Fibroblast of skin of left biceps (primary cell): ENCODE data around the gene GALNT2.

Experiments
- DNase-seq, 2 experiments: peaks; one replicate each; pipeline ENCODE4 v3.0.0-alpha.2; 2013; ENCODE audit warnings: low read depth in 2 of 2

Gene GALNT2

DNA sequence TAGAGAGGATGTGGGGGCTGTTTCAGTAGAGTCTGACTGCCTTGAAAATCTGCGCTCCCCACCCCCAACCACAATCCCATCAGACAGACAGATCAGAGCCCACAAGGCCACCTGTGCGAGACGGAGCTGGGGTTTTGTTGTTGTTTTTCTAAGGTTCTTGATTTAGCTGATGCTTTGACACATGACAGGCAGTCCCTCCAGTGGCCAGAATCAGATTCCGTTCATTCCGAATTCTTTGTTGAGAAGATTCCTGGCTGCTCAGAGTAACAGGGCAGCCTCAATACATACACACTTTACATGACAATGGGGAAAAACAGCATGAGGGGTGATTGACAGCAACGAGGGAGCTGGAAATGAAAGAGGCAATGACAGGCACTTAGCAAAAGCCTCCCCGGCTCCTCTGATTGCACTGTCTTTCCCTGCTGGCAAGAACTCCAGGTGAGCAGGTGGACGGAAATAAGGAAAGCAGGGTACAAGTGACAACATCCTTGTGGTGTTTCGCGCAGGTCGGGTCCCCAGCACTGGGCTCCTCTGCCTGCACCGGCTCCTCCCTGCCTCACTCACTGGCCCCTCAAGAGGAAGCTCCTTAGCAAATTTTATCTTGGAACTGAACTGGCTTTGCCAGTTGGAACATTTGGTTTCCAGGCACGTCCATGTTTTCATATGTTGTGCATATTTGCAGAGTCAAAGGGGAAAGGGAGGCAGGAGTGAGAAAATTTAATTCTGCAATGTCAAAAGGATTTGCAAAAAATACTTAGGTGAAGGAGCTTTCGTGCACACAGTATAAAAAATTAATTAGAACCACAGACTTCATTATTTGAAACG is 210.4 kb downstream of the GALNT2 start:
- DNase-seq = no peak

DNA sequence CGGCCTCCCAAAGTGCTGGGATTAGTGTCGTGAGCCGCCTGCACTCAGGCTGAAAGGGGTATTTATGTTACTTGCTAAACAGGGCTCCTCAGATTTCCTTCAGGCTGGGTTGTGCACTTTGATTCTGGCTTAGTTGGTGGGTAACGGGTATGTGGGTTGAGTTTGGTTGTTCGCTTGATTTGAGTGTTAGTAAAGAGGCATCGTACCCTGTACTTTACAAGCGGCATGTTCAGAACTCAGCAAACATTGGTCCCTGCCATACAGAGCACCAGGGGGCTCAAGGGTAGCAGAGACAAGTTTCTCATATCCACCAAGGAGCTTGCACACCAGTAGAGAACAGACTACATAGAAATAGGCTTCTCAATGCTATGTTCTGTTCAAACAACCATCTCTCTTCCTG is 211.3 kb downstream of the GALNT2 start:
- DNase-seq = no peak

DNA sequence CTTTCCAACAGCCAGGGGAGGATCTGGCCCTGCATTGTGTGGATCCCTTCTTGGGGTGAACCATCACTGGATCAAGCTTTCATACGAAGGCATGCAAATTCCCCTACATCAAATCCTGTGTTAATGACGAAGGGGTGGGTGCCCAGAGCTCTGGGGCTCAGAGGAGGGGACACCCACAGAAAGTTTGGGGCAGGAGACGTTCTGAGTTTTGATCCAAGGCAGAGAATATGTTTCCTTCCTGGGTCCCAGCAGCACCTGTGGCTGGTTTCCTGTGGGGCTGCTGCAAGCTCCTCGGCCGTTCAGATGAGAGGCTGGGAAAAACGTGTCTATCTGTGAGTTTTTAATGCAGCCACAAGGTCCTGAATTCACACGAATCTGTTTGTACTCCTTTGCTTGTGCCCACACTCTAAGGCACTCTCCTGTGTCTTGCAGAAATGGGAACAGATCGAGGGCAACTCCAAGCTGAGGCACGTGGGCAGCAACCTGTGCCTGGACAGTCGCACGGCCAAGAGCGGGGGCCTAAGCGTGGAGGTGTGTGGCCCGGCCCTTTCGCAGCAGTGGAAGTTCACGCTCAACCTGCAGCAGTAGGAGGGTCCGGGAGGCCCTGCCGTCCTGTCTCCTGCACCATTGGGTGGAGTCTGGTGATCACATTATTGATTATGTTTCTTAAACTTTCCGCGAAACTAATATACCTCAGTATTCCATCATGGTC is 212.0 kb downstream of the GALNT2 start:
- DNase-seq = no peak

DNA sequence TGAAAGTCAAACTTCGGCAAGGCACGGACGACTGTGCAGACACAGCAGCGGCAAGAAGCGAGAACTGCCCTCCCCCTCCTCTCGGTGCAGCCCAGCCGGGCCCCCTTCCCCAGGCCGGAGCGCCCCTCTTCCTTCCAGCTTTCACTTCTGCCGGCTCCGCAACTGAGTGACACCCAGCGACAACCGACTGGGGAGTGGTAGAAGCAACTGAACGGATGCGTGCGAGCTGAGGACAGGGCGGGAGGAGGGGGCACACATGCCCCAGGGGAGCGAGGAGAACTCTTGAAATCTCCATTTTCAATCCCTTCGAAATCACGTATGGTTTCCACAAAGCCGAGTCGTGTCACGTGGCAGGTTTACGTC is 212.5 kb downstream of the GALNT2 start:
- DNase-seq = no peak

DNA sequence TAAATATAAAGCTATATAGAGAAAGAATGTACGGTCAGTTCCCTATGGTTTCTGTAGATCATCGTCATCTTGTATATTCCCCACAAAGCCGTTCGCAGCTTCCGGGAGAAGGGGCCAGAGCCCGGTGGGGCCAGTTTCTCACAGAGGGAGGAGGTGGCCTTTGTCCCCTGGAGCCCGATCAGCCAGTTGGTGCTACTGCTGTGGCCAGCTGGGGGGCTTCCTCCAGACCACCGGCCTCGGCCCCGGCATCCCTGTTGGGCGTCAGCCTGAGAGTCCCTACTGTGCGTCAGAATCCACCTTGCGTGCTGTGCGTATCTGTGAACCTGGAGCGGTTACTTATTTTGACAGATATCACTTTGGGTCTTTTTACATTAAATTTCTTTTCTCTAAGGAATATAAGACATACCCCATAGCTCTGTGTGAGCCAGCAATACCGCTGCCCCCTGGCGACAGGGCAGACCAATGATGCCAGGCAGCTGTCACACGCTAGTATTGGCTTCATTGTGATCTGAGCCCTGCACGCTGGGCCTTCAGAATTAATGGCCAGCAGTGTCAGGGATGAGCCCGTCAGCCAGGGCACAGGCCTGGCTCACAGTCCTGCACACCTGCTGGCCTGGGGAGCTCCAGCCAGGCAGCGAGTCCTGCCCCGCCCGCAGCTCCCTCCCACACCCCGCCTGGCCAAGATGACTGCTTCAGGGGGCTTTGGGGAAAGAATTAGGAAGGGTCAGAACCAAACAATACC is 213.2 kb downstream of the GALNT2 start:
- no peak for DNase-seq

DNA sequence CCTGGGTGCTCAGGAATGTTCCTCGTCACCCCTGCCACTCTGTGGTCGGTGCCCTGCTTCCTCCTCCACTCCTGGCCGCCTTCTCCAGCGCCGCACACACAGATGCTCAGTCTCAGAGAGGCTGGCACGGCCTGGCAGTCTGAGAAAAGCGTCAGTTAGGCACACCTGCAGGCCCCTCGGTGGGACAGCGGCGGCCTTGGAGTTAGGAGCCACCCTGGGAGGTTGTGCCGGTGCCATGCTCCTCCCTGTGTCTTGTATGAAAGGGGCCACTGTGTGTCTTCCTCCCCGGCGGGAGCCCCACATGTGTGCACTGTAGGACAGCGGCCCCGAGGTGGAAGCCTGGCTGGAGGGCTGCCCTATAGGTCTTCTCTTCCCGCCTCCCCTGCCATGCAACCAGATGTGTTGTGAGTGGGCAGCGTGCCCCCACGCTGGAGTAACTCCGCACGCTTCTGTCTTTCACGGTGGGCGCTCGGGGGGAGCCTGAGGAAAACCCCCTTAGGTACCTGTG is 213.9 kb downstream of the GALNT2 start:
- no peak for DNase-seq

DNA sequence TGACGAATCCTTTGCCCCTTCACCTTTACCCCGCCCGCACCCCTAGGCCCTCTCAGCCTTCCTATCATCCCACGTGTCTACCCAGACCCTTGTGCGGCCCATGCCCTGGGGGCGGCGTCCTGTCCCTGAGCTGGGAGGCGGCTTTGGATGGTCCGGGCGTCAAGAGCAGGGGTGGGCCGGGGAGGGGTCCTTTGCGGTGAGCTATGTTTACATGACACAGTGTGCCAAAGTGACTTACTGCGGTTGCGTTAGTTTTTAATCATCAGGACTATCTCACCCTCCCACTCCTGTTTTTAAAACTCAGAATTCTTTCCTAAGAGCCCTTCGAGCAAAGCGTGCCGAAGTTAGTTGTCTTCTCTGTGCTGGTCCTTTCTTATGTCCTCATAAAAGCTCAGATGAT is 214.5 kb downstream of the GALNT2 start:
- no peak for DNase-seq

DNA sequence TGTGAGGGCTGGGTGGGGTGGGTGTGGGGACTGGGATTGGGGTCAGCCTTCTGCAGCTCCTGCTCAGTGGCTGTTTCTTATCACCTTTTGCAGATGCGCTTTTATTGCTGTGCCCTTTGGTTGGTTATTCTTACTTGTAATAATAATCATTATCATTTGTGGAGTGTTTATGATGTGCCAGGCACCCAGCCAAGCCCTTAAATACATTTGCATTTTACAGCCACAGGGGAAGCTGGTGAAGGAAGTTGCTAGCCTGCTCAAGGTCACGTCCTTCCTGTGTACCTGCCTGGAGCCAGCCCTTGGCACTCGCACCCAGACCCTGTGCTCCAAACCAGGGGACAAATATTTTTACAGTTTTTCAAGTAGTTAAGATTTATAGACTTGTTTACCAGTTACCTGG is 215.1 kb downstream of the GALNT2 start:
- no peak for DNase-seq

DNA sequence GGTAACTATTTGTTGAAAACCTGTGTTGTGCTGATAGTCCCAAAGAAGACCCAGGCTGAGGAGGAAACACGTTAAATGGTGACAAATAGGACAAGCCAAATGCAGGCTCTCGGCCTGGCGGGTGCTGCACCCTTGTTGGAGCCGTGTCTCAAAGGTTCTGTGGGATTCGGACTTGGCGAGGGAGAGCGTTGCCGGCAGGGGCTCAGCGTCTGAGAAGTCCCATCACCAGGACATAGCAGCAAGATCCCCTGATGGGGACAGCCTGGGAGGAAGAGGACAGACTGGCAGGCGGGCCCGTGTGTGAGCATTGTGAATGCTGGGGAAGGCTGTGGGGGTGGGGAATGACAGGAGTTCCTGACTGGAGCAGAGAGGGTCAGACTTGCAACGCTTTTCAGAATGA is 216.6 kb downstream of the GALNT2 start:
- DNase-seq = no peak

DNA sequence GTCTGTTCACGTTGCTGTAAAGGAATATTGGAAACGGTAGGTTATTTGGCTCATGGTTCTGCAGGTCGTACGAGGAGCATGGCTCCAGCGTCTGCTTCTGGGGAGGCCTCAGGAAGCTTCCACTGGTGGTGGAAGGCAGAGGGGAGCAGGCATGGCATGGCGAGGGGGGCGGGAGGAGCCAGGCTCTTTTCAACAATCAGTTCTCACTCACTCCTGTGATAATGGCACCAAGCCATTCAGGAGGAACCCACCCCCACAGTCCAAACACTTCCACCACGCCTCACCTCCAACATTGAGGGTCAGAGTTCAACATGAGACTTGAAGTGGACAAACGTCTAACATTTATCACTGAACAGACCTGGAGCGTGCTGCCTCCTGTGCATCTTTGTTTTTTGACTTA is 217.9 kb downstream of the GALNT2 start:
- no peak for DNase-seq

DNA sequence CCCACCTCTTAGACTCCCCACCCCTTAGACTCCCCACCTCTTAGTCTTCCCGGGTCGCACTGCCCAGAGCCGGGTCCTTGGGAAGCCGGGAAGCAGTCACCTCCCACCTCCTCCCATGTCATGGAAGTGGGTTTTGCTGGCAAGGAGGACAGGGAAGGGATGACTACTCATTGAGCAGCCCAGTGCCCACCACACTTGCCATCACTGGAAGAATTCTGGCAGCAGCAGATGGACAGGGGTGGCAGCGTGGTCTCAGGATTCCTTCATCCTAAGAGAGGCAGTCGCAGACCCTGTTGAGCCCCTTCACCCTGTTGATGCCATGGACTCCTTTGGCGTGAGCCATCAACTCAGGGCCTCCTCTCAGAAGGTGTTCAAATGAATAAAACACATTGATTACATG is 218.3 kb downstream of the GALNT2 start:
- no peak for DNase-seq

DNA sequence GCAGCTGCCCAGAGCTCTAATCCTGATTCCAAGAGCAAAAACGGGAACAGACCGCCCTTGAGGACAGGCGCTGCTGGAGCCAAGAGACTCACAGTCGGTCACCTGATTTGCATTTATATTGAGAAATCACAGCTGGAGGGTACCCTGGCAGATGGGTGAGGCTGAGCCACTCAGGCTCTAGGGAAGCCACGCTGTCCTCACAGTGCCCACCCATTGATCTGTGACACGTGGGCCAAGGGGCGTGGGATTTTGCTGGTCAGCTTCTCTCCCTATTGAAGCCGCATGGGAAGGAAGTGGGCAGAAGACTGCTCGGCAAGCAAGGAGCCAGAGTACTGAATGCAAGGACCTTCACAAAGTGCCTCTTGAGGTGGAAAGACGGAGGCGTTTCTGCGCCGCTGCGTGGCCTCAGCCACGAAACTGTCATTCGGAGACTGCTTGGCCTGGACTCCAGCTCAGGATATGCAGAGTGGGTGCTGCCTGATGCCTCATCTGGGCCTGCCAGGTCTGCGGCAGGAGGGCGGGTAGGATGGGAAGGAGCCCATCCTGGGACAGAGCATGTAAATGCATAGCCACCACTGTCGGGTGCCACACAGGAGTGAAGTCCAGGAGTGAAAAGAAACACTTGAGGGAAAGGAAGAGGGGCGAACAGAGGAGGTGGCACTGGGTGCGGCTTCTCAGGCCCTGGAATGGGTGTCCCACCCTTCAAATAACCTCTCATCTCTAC is 219.3 kb downstream of the GALNT2 start:
- no peak for DNase-seq

DNA sequence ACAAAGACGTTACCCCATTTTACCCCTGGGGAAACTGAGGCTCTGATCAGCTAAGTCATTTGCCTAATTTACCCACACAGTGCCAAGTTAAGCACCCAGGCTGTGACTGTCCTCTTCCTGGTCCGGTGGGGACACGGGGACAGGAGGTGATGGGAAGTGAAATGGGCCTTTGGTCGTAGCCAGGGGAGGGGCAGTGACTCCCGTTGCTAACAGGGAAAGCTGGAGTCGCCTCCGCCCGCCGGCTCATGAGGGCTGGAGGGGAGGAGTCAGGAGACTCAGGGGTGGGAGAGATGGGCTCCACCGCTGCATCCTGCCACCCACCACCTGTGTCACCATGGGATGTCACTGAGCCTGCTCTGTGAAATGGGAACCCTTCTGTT is 219.8 kb downstream of the GALNT2 start:
- no peak for DNase-seq

DNA sequence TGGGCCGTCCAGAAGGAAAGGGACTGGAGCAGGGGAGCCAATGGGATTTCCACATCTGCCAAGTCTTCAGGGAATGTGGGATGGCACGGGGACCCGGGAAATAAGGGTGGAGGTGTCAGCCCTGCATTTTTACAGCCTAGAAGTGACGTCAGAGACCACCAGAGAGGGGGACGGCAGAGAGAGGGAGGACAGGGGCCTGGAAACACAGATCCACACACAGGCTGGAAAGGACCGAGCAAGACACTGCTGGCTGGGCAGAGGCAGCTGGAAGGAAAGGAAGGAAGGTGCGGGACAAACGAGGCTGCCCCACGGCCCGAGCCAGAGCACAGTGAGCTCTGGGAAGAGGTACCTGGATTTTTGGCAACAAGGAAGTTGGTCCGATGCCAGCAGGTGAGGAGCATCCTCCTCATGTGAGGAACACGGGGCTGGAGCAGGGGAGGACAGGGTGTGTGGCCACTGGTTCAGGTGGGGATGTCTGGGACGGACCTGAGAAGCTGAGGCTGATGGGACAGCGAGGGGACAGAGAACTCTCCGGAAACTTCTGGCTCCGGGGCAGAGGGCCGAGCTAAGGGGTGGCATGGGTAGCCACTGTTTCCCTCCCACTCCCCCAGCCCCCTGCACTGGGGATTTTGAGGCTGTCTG is 220.8 kb downstream of the GALNT2 start:
- no peak for DNase-seq

DNA sequence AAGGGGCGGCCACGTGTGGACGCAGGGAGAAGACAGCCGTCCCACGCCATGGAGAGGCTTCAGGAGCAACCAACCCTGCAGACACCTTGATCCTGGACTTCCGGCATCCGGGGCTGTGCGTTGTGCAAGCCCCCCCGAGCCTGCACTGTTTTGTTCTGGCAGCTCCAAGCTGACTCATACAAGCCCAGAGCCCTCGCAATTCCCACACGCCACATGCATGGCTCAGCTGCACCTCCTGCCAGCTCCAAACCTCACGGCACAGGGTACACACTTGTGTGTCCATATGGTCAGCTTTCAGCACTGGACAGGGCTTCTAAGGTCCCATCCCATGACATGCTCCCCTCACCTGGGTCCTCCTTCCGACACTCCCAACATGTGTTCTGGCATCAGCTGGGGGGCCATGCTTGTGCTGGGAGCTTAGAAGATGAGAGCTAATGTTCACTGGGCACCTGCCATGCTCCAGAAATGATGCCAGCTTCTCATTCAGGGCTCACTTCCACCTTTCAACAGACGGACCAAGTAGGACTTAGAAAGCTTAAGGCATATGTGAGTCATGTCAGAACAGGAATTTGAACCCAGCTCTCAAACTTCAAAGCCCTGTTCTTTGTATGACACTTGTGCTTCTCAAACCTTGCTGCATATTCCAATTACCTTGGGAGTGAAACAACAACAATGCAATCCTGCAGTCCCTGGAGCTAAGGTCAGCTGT is 221.8 kb downstream of the GALNT2 start:
- no peak for DNase-seq

DNA sequence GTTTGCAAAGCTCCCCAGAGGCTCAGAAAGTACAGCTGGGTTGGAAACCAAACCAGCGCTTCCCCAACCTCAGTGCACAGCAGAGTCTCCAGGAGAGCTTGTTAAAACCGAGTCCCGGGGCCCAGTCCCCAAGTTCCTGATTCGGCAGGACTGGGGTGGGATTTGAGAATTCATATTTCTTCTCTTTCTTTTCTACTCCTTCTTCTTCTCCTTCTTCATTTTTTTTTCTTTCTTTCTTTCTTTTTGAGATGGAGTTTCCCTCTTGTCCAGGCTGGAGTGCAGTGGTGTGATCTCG is 222.3 kb downstream of the GALNT2 start:
- DNase-seq = no peak

DNA sequence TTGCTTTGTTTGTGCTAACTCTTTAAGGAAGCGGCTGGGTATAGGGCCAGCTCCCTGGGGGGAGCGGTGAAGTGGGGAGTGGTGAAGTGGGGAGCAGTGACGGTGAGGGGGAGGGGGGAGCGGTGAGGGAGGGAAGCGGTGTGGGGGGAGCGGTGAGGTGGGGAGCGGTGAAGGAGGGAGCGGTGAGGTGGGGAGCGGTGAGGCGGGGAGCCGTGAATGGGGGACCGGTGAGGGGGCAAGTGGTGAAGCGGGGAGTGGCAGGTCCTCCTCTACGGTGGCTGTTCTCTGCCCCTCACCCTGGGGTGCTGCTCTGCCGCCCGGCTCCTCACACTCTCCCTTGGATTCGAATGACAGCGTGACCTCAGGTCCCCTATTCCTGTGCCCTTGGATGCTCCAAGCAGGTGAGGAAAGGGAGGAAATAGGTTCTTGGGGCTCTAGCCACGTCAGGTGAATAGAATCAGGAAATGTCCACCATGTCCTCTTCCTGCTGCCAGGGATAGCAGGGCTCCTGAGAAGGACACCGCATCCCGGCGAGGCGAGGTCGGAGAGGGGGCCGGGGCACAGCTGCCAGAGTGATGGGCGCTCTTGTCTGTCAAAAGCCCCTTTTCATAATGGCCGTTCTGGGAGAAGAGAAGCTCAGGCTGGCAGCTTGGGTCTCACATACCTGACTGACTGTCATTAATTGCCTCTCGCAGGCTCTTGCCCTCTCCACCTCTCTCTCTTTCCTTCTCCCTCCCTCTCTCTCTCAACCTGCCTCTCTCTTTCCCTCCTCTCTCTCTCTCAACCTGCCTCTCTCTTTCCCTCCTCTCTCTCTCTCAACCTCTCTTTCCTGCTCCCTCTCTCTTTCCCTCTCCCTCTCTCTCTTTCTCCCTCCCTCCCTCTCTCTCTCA is 224.9 kb downstream of the GALNT2 start:
- DNase-seq = no peak

DNA sequence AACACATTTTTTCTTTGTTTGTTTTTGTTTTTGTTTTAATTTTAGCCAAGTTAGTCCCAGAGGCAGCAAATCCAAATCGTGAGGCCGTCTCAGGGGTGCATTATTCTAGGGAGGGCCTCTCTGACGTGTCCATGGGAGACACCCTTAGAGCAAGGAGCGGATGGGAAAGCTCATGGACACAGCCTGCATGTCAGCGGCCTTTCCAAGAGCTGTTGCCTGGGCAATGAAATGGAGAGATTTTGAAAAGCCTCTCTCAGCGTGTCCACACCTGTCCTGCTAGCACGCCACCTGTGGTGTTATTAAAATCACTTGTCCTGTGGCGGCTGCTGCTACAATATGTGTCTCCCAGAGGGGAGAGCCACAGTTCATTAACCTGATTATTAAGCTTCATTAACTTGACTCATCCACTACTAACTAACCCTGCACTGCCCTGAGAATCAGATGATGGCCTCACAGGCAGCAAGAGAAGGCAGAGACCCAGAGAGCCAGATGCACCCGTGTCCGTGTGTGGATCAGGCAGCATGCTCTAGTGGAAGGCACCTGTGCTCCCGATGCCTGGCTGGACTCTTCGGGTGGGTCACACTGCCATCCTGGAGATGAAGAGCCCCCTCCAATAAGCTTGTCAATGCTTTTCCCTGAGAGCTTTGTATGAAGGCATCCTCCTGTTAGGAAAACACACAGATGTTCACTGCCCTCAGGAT is 225.8 kb downstream of the GALNT2 start:
- no peak for DNase-seq

DNA sequence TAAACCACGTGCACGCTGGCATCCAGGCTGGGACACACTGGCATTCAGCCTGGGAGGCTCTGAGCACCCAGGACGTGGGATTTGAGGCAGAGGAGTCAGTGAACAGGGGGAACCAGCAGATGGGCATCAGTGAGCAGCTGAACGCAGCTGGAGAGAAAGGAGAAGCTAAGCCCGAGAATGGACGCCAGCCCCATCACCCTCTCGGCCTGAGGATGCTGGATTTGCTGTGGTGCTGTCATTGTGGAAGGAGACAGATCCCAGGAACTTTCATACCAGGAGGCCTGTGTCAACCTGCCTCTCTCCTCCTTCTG is 226.3 kb downstream of the GALNT2 start:
- no peak for DNase-seq

DNA sequence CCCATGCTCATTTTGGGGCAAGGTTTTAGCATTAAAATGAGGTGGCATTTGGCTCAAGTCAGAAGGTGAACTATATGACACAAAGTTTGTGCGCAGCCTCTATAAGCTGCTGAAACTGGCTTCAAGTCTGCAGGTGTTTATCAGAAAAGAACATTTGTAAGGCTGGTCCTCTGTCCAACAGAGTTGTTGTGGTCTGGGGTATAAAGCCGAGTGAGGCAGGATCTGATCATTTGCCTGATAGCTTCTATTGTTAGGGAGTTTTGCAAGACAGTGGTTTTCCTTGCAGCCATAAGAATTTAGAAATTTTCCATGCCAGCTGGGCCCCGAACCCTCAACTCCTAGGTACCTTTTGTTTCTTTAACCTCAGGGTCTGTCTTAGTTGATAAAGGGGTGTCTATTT is 228.3 kb downstream of the GALNT2 start:
- no peak for DNase-seq
